SU-DHL-6 (cell line): ENCODE results near the gene HCAR3.

Experiments
- CTCF ChIP-seq: fragments of 200-600 bp; sonication (generic); IDR thresholded peaks from one replicate; pipeline ENCODE4 v1.5.1; 2017; ENCODE audit warnings: antibody characterized with exemption, mild to moderate bottlenecking, low read length, moderate library complexity; ENCODE audit not compliant: insufficient read depth, poor library complexity, severe bottlenecking
- EZH2phosphoT487 ChIP-seq: fragments of 200-600 bp; sonication (generic), shearing (Covaris generic); conservative IDR thresholded peaks from 2 replicates; pipeline ENCODE4 v1.6.1; 2018; ENCODE audit warnings: mild to moderate bottlenecking, antibody characterized with exemption, low read length, moderate library complexity, mixed read lengths

- TF ChIP-seq CTCF (no peak), EZH2phosphoT487 (no peak)
Observed at GRCh38 chr12:122749569-122750332, 33.1 kb upstream of the HCAR3 start.
